Measurements from ENCODE around the gene GBP1. TPM values are rescaled to one million over a fixed set of nuclear protein-coding genes. Genes with fewer than 3 reads are reported as not detected.

The GBP1 gene
- total and polyA plus RNA-seq, 10 of the 15 experiments (the other 5 are each of a cell fraction or from before 2014, with no cell fraction given): 1.5 to 8.7 (median 5.0) TPM

DNA sequence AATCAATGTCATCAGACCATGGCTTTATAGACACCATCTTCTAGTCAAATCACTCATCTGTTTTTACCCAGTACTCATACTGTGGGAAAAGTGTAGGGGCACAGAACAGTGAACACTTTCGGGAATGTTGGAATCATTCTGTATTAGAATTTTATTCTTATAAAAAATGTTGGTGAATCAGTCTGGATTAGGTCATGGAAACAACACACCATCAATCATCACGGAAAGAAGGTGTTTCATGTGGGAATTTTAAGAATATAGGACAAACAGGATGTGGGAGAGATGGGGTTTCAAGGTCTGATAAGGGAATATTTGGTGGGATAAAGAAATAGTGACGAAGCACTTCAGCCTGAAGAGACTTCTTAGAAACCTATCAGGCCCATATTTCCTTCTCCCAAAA lies 17.3 kb downstream of the GBP1 start:
- ChIA-PET SMC1A (ENCODE audit: uncharacterized antibody, unreplicated experiment) (interaction anchor here (0.9 kb wide), 1 partner anchor 67 kb away, joined by 3 read pairs; no protein-coding TSS in a partner anchor), RAD21 (ENCODE audit: unreplicated experiment) (no interaction called here), POLR2A (no interaction called here), CTCF (no interaction called here)
- BruUV-seq (replicated peaks): no TSS peak
- ATAC-seq: no peak
- WGBS (ENCODE audit: insufficient coverage, insufficient replicate concordance, low lambda C conversion rate, missing lambda C conversion rate): 65% methylated on average over 3 of the region's 3 CpGs
- H2AFZ ChIP-seq (ENCODE audit: control insufficient read depth, low read depth, low read length): no peak overlapping the region
- peaks cover 0 to 9% of the 10 kb centered on the region in 2 experiments; a peak in 1 of 4 replicates for H3K36me3 ChIP-seq (ENCODE audit: control insufficient read depth in 2 of 2, insufficient read depth in 2 of 2, low read length in 1 of 2)
- no peak overlapping the region for H3K27ac ChIP-seq (ENCODE audit: control insufficient read depth, insufficient read depth)
- DNase-seq (ENCODE audit: low read depth, low spot score): no peak
- in situ Hi-C loops (cut with MboI) (no loop called here), intact Hi-C loops (cut with micrococcal nuclease; ENCODE audit: unreplicated experiment) (no loop called here)
- peak; percentile 23 for FAIRE-seq
- H3K4me1 ChIP-seq (ENCODE audit: control insufficient read depth, insufficient read depth, low read length): no peaks in the 10 kb centered on the region
- H4K20me1 ChIP-seq (ENCODE audit: control insufficient read depth, insufficient read depth): no peaks in the 10 kb centered on the region
- H3K9ac ChIP-seq (ENCODE audit: control insufficient read depth, insufficient read depth, low read length): no peak overlapping the region
- H3K4me3 ChIP-seq: no peak overlapping the region
- TF ChIP-seq SMC3 (IDR thresholded peaks at IDR 0.05; ENCODE audit: borderline replicate concordance, low read length) (no peak), ZNF274 (IDR thresholded peaks at IDR 0.05; ENCODE audit: insufficient read depth, insufficient read length) (no peak), ATF7 (IDR thresholded peaks at IDR 0.05; ENCODE audit: low read depth) (no peak), WRNIP1 (IDR thresholded peaks at IDR 0.05; ENCODE audit: borderline replicate concordance, low read depth, low read length) (no peak), NBN (IDR thresholded peaks at IDR 0.05) (no peak), SMAD5 (IDR thresholded peaks at IDR 0.05; ENCODE audit: low read depth) (no peak), SP1 (IDR thresholded peaks at IDR 0.05; ENCODE audit: low read depth, low read length) (no peak), MEF2B (IDR thresholded peaks at IDR 0.05; ENCODE audit: partially characterized antibody, poor library complexity, severe bottlenecking) (no peak), ZZZ3 (IDR thresholded peaks at IDR 0.05; ENCODE audit: control insufficient read depth, insufficient read length, low read depth) (no peak), CBX5 (IDR thresholded peaks at IDR 0.05; ENCODE audit: low read depth) (no peak)
- TF ChIP-seq, protein P1, sequence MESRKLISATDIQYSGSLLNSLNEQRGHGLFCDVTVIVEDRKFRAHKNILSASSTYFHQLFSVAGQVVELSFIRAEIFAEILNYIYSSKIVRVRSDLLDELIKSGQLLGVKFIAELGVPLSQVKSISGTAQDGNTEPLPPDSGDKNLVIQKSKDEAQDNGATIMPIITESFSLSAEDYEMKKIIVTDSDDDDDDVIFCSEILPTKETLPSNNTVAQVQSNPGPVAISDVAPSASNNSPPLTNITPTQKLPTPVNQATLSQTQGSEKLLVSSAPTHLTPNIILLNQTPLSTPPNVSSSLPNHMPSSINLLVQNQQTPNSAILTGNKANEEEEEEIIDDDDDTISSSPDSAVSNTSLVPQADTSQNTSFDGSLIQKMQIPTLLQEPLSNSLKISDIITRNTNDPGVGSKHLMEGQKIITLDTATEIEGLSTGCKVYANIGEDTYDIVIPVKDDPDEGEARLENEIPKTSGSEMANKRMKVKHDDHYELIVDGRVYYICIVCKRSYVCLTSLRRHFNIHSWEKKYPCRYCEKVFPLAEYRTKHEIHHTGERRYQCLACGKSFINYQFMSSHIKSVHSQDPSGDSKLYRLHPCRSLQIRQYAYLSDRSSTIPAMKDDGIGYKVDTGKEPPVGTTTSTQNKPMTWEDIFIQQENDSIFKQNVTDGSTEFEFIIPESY (IDR thresholded peaks at IDR 0.05): no peak
- TF ChIP-seq, protein P2, sequence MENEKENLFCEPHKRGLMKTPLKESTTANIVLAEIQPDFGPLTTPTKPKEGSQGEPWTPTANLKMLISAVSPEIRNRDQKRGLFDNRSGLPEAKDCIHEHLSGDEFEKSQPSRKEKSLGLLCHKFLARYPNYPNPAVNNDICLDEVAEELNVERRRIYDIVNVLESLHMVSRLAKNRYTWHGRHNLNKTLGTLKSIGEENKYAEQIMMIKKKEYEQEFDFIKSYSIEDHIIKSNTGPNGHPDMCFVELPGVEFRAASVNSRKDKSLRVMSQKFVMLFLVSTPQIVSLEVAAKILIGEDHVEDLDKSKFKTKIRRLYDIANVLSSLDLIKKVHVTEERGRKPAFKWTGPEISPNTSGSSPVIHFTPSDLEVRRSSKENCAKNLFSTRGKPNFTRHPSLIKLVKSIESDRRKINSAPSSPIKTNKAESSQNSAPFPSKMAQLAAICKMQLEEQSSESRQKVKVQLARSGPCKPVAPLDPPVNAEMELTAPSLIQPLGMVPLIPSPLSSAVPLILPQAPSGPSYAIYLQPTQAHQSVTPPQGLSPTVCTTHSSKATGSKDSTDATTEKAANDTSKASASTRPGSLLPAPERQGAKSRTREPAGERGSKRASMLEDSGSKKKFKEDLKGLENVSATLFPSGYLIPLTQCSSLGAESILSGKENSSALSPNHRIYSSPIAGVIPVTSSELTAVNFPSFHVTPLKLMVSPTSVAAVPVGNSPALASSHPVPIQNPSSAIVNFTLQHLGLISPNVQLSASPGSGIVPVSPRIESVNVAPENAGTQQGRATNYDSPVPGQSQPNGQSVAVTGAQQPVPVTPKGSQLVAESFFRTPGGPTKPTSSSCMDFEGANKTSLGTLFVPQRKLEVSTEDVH (IDR thresholded peaks at IDR 0.05; ENCODE audit: low read depth, partially characterized antibody): no peak
- TF ChIP-seq, protein P3, sequence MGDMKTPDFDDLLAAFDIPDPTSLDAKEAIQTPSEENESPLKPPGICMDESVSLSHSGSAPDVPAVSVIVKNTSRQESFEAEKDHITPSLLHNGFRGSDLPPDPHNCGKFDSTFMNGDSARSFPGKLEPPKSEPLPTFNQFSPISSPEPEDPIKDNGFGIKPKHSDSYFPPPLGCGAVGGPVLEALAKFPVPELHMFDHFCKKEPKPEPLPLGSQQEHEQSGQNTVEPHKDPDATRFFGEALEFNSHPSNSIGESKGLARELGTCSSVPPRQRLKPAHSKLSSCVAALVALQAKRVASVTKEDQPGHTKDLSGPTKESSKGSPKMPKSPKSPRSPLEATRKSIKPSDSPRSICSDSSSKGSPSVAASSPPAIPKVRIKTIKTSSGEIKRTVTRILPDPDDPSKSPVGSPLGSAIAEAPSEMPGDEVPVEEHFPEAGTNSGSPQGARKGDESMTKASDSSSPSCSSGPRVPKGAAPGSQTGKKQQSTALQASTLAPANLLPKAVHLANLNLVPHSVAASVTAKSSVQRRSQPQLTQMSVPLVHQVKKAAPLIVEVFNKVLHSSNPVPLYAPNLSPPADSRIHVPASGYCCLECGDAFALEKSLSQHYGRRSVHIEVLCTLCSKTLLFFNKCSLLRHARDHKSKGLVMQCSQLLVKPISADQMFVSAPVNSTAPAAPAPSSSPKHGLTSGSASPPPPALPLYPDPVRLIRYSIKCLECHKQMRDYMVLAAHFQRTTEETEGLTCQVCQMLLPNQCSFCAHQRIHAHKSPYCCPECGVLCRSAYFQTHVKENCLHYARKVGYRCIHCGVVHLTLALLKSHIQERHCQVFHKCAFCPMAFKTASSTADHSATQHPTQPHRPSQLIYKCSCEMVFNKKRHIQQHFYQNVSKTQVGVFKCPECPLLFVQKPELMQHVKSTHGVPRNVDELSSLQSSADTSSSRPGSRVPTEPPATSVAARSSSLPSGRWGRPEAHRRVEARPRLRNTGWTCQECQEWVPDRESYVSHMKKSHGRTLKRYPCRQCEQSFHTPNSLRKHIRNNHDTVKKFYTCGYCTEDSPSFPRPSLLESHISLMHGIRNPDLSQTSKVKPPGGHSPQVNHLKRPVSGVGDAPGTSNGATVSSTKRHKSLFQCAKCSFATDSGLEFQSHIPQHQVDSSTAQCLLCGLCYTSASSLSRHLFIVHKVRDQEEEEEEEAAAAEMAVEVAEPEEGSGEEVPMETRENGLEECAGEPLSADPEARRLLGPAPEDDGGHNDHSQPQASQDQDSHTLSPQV (IDR thresholded peaks at IDR 0.05): no peak
- H3K79me2 ChIP-seq (ENCODE audit: control insufficient read depth, insufficient read depth, low read length): no peaks in the 10 kb centered on the region
- H3K4me2 ChIP-seq (ENCODE audit: control insufficient read depth, insufficient read depth): no peak overlapping the region
- no peaks in the 10 kb centered on the region for H3K27me3 ChIP-seq (replicated peaks in 1 of 2; ENCODE audit: control insufficient read depth in 2 of 2, insufficient read depth in 2 of 2, low read length in 1 of 2)
- H3K9me3 ChIP-seq (replicated peaks; ENCODE audit: control insufficient read depth, insufficient read depth, low read length): peaks cover 7% of the 10 kb centered on the region; the same call in 2 of the 3 replicates
